Stimulated activated naive CD8-positive, alpha-beta T cell treated with anti-CD3 and anti-CD28 coated beads, Interleukin-15, Interleukin-2, amounts not matched to agents 100 ng/mL and 50 ng/mL, for 24 hours (primary cell): Measurements from ENCODE around the gene POGLUT2.
"Not testable (repeated sequence)": the region's sequence is repeated elsewhere in the genome, so short reads cannot be mapped to it uniquely, and the experiment has no call there.

Source experiments
- H3K27ac Mint-ChIP-seq: one replicate; pipeline ENCODE4 v1.8.0; 2021; ENCODE audit warnings: mild to moderate bottlenecking, mixed read lengths
- H3K27me3 Mint-ChIP-seq: one replicate; pipeline ENCODE4 v1.8.0; 2021; ENCODE audit warnings: mixed read lengths
- H3K36me3 Mint-ChIP-seq: one replicate; pipeline ENCODE4 v1.8.0; 2021; ENCODE audit warnings: low read depth, mixed read lengths
- H3K4me1 Mint-ChIP-seq: one replicate; pipeline ENCODE4 v1.8.0; 2021; ENCODE audit warnings: low read depth, mixed read lengths
- H3K4me3 Mint-ChIP-seq: one replicate; pipeline ENCODE4 v1.8.0; 2021; ENCODE audit warnings: mild to moderate bottlenecking, mixed read lengths
- H3K9me3 Mint-ChIP-seq: one replicate; pipeline ENCODE4 v1.8.0; 2021; ENCODE audit warnings: mixed read lengths

POGLUT2 gene

GRCh38 chr13:102781591-102781990 is 17.2 kb downstream of the POGLUT2 start:
- H3K27me3 Mint-ChIP-seq: no peaks in the 10 kb centered on the region
- peaks cover 9% of the 10 kb centered on the region for H3K9me3 Mint-ChIP-seq
- no peak overlapping the region for H3K4me3 Mint-ChIP-seq
- H3K36me3 Mint-ChIP-seq: peaks cover 45% of the 10 kb centered on the region
- H3K27ac Mint-ChIP-seq: no peak overlapping the region
- H3K4me1 Mint-ChIP-seq: peaks cover 39% of the 10 kb centered on the region

GRCh38 chr13:102780656-102781055 is 18.1 kb downstream of the POGLUT2 start:
- H3K9me3 Mint-ChIP-seq, H3K27me3 Mint-ChIP-seq: not testable (repeated sequence)
- H3K36me3 Mint-ChIP-seq: peaks cover 42% of the 10 kb centered on the region

GRCh38 chr13:102779436-102780159 is 19.2 kb downstream of the POGLUT2 start:
- H3K27ac Mint-ChIP-seq: peak overlapping the region; percentile 96
- H3K27me3 Mint-ChIP-seq: no peaks in the 10 kb centered on the region
- peaks cover 9% of the 10 kb centered on the region for H3K9me3 Mint-ChIP-seq
- H3K4me1 Mint-ChIP-seq: peaks cover 39% of the 10 kb centered on the region
- peaks cover 38% of the 10 kb centered on the region for H3K36me3 Mint-ChIP-seq
- peak overlapping the region; percentile 59 for H3K4me3 Mint-ChIP-seq

More at GRCh38 chr13:102780656-102781055, 18.1 kb downstream of the POGLUT2 start:
- peaks cover 36% of the 10 kb centered on the region for H3K4me1 Mint-ChIP-seq
- H3K27ac Mint-ChIP-seq: peak overlapping the region; percentile 96
- peak overlapping the region; percentile 33 for H3K4me3 Mint-ChIP-seq

GRCh38 chr13:102777736-102778135 is 21.0 kb downstream of the POGLUT2 start:
- H3K4me3 Mint-ChIP-seq: no peak overlapping the region
- no peaks in the 10 kb centered on the region for H3K27me3 Mint-ChIP-seq
- H3K36me3 Mint-ChIP-seq: peaks cover 26% of the 10 kb centered on the region
- peaks cover 9% of the 10 kb centered on the region for H3K9me3 Mint-ChIP-seq
- H3K27ac Mint-ChIP-seq: no peak overlapping the region
- peaks cover 53% of the 10 kb centered on the region for H3K4me1 Mint-ChIP-seq

GRCh38 chr13:102776271-102776670 is 22.5 kb downstream of the POGLUT2 start:
- Mint-ChIP-seq H3K27me3 (no peaks in the 10 kb centered on the region), H3K4me1 (peaks cover 65% of the 10 kb centered on the region), H3K36me3 (peaks cover 24% of the 10 kb centered on the region), H3K27ac (no peak overlapping the region), H3K4me3 (no peak overlapping the region), H3K9me3 (peaks cover 3% of the 10 kb centered on the region)

GRCh38 chr13:102774591-102775520 is 23.9 kb downstream of the POGLUT2 start:
- Mint-ChIP-seq H3K27me3 (no peaks in the 10 kb centered on the region), H3K4me3 (peak overlapping the region; percentile 91), H3K27ac (peak overlapping the region; percentile 94), H3K4me1 (peaks cover 65% of the 10 kb centered on the region), H3K9me3 (no peaks in the 10 kb centered on the region), H3K36me3 (peaks cover 22% of the 10 kb centered on the region)

GRCh38 chr13:102774214-102774568 is 24.6 kb downstream of the POGLUT2 start:
- no peaks in the 10 kb centered on the region for H3K27me3 Mint-ChIP-seq
- peaks cover 62% of the 10 kb centered on the region for H3K4me1 Mint-ChIP-seq
- H3K36me3 Mint-ChIP-seq: peaks cover 25% of the 10 kb centered on the region
- peak overlapping the region; percentile 94 for H3K27ac Mint-ChIP-seq
- H3K9me3 Mint-ChIP-seq: no peaks in the 10 kb centered on the region
- peak overlapping the region; percentile 91 for H3K4me3 Mint-ChIP-seq

GRCh38 chr13:102773441-102774213 is 25.1 kb downstream of the POGLUT2 start, which contains the start of gene TEX30:
Gene TEX30, minus strand, starts transcription at chr13:102773786. Its CDS starts 3,760 bp downstream, at chr13:102770026.
- H3K27ac Mint-ChIP-seq: peak within 1 kb of the TSS; percentile 94
- H3K36me3 Mint-ChIP-seq: peaks cover 25% of the 10 kb centered on the region
- no peaks in the 10 kb centered on the region for H3K9me3 Mint-ChIP-seq
- H3K4me1 Mint-ChIP-seq: peaks cover 56% of the 10 kb centered on the region
- peak within 1 kb of the TSS; percentile 91 for H3K4me3 Mint-ChIP-seq
- H3K27me3 Mint-ChIP-seq: no peaks in the 10 kb centered on the region

GRCh38 chr13:102772042-102772425 is 26.7 kb downstream of the POGLUT2 start:
- Mint-ChIP-seq H3K27me3 (no peaks in the 10 kb centered on the region), H3K36me3 (peaks cover 30% of the 10 kb centered on the region), H3K9me3 (no peaks in the 10 kb centered on the region), H3K4me3 (peak overlapping the region; percentile 91), H3K4me1 (peaks cover 52% of the 10 kb centered on the region), H3K27ac (peak overlapping the region; percentile 90)

GRCh38 chr13:102771298-102772041 is 27.3 kb downstream of the POGLUT2 start:
- peak overlapping the region; percentile 91 for H3K4me3 Mint-ChIP-seq
- no peak overlapping the region for H3K27ac Mint-ChIP-seq
- peaks cover 52% of the 10 kb centered on the region for H3K4me1 Mint-ChIP-seq
- peaks cover 36% of the 10 kb centered on the region for H3K36me3 Mint-ChIP-seq
- no peaks in the 10 kb centered on the region for H3K27me3 Mint-ChIP-seq
- H3K9me3 Mint-ChIP-seq: no peaks in the 10 kb centered on the region

- Mint-ChIP-seq H3K4me3 (peak overlapping the region; percentile 12), H3K27me3 (no peaks in the 10 kb centered on the region), H3K36me3 (peaks cover 46% of the 10 kb centered on the region), H3K9me3 (no peaks in the 10 kb centered on the region), H3K4me1 (peaks cover 52% of the 10 kb centered on the region), H3K27ac (no peak overlapping the region)
Measured at GRCh38 chr13:102770435-102770834, 28.3 kb downstream of the POGLUT2 start.

- Mint-ChIP-seq H3K36me3 (peaks cover 52% of the 10 kb centered on the region), H3K27me3 (no peaks in the 10 kb centered on the region), H3K9me3 (no peaks in the 10 kb centered on the region), H3K4me1 (peaks cover 45% of the 10 kb centered on the region), H3K27ac (no peak overlapping the region), H3K4me3 (no peak overlapping the region)
Measured at GRCh38 chr13:102769679-102770078, 29.1 kb downstream of the POGLUT2 start.

GRCh38 chr13:102768909-102769308 is 29.9 kb downstream of the POGLUT2 start:
- no peak overlapping the region for H3K27ac Mint-ChIP-seq
- H3K4me1 Mint-ChIP-seq: peaks cover 37% of the 10 kb centered on the region
- no peak overlapping the region for H3K4me3 Mint-ChIP-seq
- H3K36me3 Mint-ChIP-seq: peaks cover 52% of the 10 kb centered on the region
- H3K27me3 Mint-ChIP-seq: no peaks in the 10 kb centered on the region
- no peaks in the 10 kb centered on the region for H3K9me3 Mint-ChIP-seq

- Mint-ChIP-seq H3K27me3 (no peaks in the 10 kb centered on the region), H3K4me1 (no peaks in the 10 kb centered on the region), H3K27ac (no peak overlapping the region), H3K36me3 (peaks cover 27% of the 10 kb centered on the region), H3K4me3 (no peak overlapping the region), H3K9me3 (no peaks in the 10 kb centered on the region)
Measured at GRCh38 chr13:102763741-102764140, 35.0 kb downstream of the POGLUT2 start.
